ENCODE results near the gene DIAPH2.

The DIAPH2 gene

GRCh38 chrX:97168646-97169045 lies 484.0 kb downstream of the DIAPH2 start:
- DNase-seq (ENCODE audit: low read depth) = no peak
- TF ChIP-seq CTCF (conservative IDR thresholded peaks at IDR 0.05; ENCODE audit: control insufficient read depth, insufficient read depth, low read depth, low read length) = no peak
- no peak overlapping the region for H3K4me3 ChIP-seq (ENCODE audit: control insufficient read depth, low read depth, low read length)

GRCh38 chrX:97175147-97175546 lies 490.5 kb downstream of the DIAPH2 start:
- TF ChIP-seq CTCF (conservative IDR thresholded peaks at IDR 0.05; ENCODE audit: control insufficient read depth, insufficient read depth, low read depth, low read length) = no peak
- DNase-seq (ENCODE audit: low read depth) = no peak
- H3K4me3 ChIP-seq (ENCODE audit: control insufficient read depth, low read depth, low read length) = no peak overlapping the region

GRCh38 chrX:97189668-97190067 lies 505.0 kb downstream of the DIAPH2 start:
- TF ChIP-seq CTCF (conservative IDR thresholded peaks at IDR 0.05; ENCODE audit: control insufficient read depth, insufficient read depth, low read depth, low read length) = no peak

GRCh38 chrX:97199501-97199900 lies 514.9 kb downstream of the DIAPH2 start:
- no peak overlapping the region for H3K4me3 ChIP-seq (ENCODE audit: control insufficient read depth, low read depth, low read length)
- DNase-seq (ENCODE audit: low read depth) = no peak
- TF ChIP-seq CTCF (conservative IDR thresholded peaks at IDR 0.05; ENCODE audit: control insufficient read depth, insufficient read depth, low read depth, low read length) = no peak

More at GRCh38 chrX:97189668-97190067, 505.0 kb downstream of the DIAPH2 start:
- DNase-seq (ENCODE audit: low read depth) = no peak
- no peak overlapping the region for H3K4me3 ChIP-seq (ENCODE audit: control insufficient read depth, low read depth, low read length)

GRCh38 chrX:97200454-97200853 lies 515.8 kb downstream of the DIAPH2 start:
- TF ChIP-seq CTCF (conservative IDR thresholded peaks at IDR 0.05; ENCODE audit: control insufficient read depth, insufficient read depth, low read depth, low read length) = no peak

GRCh38 chrX:97210501-97210900 lies 525.9 kb downstream of the DIAPH2 start:
- TF ChIP-seq CTCF (conservative IDR thresholded peaks at IDR 0.05; ENCODE audit: control insufficient read depth, insufficient read depth, low read depth, low read length) = no peak
- H3K4me3 ChIP-seq (ENCODE audit: control insufficient read depth, low read depth, low read length) = no peak overlapping the region
- DNase-seq (ENCODE audit: low read depth) = no peak

More at GRCh38 chrX:97200454-97200853, 515.8 kb downstream of the DIAPH2 start:
- DNase-seq (ENCODE audit: low read depth) = no peak
- H3K4me3 ChIP-seq (ENCODE audit: control insufficient read depth, low read depth, low read length) = no peak overlapping the region

- TF ChIP-seq CTCF (conservative IDR thresholded peaks at IDR 0.05; ENCODE audit: control insufficient read depth, insufficient read depth, low read depth, low read length) = no peak
- H3K4me3 ChIP-seq (ENCODE audit: control insufficient read depth, low read depth, low read length) = no peak overlapping the region
Measured at GRCh38 chrX:97211070-97211469, 526.4 kb downstream of the DIAPH2 start.

More at GRCh38 chrX:97211070-97211469, 526.4 kb downstream of the DIAPH2 start:
- peak; percentile 52 for DNase-seq (ENCODE audit: low read depth)
